ENCODE results near the gene TPI1.
A peak's percentile ranks its signal among the peaks of the same experiment; 100 is the strongest.

The TPI1 gene

GRCh38 chr12:6867413-6868210 lies at the start of gene TPI1:
TPI1 (plus strand) TSS chr12:6867531; CDS start chr12:6867567, 36 bp downstream.
- peak; percentile 68 for DNase-seq (ENCODE audit: low read depth)

DNA sequence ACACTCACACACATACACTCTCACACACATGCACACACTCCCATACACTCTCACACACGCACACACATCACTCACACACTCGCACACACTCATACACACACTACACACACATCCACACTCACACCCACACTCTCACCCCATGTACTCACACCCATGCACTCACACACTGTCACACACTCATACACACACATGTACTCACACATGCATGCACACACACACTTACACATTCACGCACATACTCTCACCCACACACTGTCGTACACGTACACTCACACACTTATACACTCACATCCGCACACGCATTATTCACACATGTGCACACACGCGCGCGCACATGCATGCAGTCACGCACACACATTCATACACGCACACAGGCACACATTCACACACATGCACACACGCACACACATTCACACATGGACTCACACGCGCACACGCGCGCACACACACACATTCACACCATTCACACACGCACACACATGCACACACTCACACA lies 49.6 kb upstream of the TPI1 start:
- DNase-seq (ENCODE audit: low read depth), result no peak

DNA sequence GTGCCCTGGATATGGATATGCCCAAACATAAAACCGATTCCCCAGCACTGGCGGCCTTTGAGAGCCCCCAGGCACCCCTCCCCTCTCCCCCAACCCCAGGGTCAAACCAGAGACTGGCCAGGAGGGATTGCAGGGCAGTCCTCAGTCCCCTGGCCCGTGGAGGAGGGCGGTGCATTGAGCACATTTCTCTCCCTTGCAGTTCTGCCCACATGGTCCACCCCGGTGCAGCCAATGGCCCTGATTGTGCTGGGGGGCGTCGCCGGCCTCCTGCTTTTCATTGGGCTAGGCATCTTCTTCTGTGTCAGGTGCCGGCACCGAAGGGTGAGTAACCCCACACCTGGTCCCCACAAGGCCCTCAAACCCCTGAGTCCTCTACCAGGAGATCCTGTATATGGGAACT lies 49.1 kb upstream of the TPI1 start:
- DNase-seq (ENCODE audit: low read depth), result no peak

DNA sequence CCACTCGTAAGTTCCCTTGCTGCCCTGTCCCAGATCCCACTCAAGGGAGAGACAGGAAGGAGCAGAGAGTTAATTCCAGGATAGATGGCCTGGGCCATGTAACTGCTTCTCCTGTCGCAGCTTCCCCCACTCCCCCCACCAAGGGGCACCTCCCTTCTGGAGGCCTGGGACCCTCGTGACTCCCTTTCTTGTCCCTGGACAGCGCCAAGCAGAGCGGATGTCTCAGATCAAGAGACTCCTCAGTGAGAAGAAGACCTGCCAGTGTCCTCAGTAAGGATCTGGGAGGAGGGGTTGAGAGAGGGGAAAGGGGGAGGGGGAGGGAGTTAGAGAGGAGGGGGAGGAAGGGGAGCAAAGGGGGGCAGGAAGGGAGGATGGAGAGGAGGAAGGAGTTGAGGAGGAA lies 48.7 kb upstream of the TPI1 start:
- no peak for DNase-seq (ENCODE audit: low read depth)

- no peak for DNase-seq (ENCODE audit: low read depth)
Measured at GRCh38 chr12:6819106-6820030, 48.0 kb upstream of the TPI1 start.

GRCh38 chr12:6820166-6820565 lies 47.2 kb upstream of the TPI1 start:
- no peak for DNase-seq (ENCODE audit: low read depth)

DNA sequence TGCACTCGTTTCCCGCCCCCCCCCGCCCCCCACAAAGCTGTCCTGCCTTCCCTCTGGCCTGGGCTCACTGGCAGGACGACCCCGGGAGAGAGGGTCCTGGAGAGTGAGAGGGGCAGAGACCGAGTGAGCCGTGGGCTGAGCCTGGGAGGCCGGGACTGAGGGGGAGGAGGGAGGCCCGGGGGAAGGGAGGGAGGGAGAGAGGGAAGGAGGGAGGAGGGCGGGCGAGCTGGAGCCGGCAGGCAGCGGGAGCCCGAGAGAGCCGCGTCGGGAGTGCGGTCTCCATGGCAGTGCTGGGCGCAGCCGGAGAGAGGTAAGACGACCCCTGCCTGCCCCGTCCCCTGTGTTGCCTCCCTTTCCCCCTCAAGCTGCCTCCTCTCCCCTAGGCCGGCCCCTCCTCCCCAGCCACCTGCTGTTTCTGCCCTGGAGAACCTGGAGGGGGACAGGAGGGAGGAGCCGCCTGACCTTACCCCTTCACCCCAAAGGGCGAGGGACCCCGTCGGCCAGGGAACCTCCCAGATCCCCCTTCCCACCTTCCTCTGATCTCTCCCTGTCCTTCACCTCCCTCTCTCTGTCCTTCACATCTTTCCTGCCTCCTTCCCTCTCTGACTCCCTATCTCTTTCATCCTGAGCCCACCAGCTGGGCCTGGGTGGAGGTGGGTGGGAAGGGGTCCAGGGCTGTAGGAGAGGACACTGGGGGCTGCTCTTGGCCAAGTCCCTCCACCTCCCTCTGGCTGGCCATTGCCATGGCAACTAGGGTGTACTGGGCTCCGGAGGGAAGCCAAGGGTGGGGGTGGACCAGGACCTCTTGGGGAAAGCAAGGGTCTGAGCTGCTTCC lies 45.5 kb upstream of the TPI1 start, which contains the start of gene GPR162:
GPR162 (plus strand) TSS at position 231 of the 835 bp plus-strand sequence. CDS start 2,078 bp downstream, outside the sequence.
- no peak for DNase-seq (ENCODE audit: low read depth)

DNA sequence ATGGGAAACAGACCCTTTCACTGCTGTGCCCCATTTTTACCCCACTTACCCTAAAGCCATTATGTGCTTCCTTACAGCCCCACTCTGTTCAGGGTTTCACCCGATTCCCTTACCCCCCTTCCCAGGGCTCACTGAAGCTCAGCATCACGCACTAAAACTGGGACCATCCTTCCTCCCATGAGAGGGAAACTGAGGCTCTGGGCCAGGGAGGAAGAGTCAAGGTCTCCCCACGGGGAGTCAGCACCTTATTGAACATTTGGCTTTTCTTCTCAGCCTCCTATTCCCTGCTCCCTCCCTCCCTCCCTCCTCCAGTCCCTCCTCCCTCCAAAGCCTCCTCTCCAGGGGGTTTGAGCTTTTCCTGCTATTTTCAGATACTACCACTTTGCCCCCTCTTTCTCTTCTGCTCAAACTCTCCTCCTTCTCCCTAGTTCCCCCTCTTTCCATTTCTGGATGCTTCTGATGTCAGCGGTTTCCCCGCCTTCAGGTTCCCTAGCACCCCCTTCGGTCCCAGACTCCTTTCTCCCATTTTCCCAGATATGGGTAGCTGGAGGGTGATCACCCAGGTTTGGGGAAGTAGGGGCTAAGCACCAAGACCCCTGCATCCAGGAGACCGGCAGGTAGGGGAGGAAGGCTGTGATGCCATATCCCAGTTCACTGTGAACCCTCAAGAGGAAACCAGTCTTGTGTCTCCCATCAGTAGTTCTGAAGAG lies 44.8 kb upstream of the TPI1 start:
- no peak for DNase-seq (ENCODE audit: low read depth)

GRCh38 chr12:6823182-6824084 lies 43.9 kb upstream of the TPI1 start:
- no peak for DNase-seq (ENCODE audit: low read depth)

DNA sequence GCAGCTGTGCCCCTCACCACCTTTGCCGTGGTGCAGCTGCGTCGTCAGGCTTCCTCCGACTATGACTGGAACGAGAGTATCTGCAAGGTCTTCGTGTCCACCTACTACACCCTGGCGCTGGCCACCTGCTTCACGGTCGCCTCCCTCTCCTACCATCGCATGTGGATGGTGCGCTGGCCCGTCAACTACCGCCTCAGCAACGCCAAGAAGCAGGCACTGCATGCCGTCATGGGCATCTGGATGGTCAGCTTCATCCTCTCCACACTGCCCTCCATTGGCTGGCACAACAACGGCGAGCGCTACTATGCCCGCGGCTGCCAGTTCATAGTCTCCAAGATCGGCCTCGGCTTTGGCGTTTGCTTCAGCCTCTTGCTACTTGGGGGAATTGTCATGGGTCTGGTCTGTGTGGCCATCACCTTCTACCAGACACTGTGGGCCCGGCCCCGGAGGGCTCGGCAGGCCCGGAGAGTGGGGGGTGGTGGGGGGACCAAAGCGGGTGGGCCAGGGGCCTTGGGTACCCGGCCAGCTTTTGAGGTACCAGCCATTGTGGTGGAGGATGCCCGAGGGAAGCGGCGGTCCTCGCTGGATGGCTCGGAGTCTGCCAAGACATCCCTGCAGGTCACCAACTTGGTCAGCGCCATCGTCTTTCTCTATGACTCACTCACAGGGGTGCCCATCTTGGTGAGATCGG lies 43.1 kb upstream of the TPI1 start:
- DNase-seq (ENCODE audit: low read depth), result no peak

GRCh38 chr12:6824901-6825381 lies 42.4 kb upstream of the TPI1 start:
- DNase-seq (ENCODE audit: low read depth), result no peak

- peak; percentile 68 for DNase-seq (ENCODE audit: low read depth)
Measured at GRCh38 chr12:6825398-6826124, 41.8 kb upstream of the TPI1 start.

DNA sequence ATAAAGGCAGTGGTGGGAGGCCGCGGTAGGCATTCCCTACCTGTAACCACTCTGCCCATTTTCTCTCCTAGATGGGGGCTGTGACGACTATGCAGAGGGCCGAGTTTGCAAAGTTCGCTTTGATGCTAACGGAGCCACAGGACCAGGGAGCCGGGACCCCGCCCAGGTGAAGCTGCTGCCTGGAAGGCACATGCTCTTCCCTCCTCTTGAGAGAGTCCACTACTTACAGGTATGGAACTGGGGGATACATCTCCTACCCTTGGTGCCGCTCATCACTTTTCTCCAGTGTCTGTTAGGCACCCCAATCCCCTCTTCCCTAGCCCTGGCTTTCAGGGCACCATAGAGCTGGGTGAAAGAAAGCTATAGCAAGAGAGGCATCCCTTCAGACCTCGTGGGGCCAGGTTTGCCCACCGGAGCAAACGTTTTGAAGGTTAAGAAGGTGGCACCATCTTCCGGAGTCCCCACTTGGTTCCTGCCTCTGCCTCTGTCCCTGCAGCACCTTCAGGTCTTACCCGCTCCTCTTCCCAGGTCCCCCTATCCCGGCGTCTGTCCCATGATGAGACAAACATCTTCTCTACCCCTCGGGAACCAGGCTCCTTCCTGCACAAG lies 41.1 kb upstream of the TPI1 start:
- DNase-seq (ENCODE audit: low read depth), result no peak

DNA sequence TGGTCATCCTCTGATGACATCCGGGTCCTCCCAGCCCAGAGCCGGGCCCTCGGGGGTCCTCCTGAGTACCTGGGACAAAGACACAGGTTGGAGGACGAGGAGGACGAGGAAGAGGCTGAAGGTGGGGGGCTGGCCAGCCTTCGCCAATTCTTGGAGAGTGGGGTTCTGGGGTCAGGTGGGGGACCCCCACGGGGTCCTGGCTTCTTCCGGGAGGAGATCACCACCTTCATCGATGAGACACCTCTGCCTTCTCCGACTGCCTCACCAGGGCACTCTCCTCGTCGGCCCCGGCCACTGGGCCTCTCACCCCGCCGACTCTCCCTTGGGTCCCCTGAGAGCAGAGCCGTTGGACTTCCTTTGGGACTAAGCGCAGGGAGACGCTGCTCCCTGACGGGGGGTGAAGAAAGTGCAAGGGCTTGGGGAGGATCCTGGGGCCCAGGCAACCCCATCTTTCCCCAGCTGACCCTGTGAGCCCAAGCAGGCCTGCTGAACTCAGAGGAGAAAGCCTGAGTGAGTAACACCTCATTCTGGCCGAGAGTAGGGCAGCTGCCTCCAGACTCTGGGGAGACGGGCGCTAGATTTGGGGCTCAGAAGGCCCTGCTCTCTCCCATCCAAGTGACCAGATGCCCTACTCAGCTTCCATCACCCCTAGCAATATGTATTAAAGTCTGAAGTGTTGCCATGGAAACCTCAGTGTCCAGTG lies 40.4 kb upstream of the TPI1 start:
- no peak for DNase-seq (ENCODE audit: low read depth)

GRCh38 chr12:6827437-6827911 lies 39.9 kb upstream of the TPI1 start:
- no peak for DNase-seq (ENCODE audit: low read depth)

DNA sequence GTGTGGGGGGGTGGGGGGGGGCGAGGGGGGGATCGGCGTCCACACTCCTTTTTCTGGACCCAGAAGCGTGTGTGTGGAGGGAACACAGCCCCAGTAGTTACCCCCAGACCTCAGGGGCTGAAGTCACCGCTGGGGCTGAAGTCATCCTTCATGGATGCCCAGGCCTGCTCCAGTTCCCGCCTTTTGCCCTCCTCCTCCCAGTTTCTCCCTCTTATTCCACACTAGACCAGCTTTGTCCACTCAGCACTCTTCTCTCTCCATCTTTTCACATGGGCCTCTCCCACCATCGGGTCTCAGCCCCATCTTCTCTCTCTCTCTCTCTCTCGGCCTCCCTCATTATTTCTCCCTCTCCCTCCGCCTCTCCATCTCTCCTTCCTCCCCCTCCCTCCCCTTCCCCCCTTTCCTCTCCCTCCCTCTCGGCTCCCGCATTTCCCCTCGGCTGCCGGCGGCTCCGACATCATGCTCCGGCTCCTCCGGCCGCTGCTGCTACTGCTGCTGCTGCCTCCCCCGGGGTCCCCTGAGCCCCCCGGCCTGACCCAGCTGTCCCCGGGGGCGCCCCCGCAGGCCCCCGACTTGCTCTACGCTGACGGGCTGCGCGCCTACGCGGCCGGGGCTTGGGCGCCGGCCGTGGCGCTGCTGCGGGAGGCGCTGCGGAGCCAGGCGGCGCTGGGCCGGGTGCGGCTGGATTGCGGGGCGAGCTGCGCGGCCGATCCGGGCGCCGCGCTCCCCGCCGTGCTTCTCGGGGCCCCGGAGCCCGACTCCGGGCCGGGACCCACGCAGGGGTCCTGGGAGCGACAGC lies 39.1 kb upstream of the TPI1 start, which contains the start of gene P3H3:
P3H3 (plus strand) TSS at position 426 of the 799 bp plus-strand sequence; CDS start at position 460, 34 bp downstream.
- no peak for DNase-seq (ENCODE audit: low read depth)

Data from activated T-helper 1 cell treated with Interleukin-2 at 50 U/mL for 16 hours (primary cell).